Measurements from ENCODE around the gene SLC13A3. TPM values are rescaled to one million over a fixed set of nuclear protein-coding genes. Genes with fewer than 3 reads are reported as not detected.

Gene SLC13A3
- total and polyA plus RNA-seq, 4 donors: 1.1 to 2.4 (median 2.0) TPM

- Histone ChIP-seq H3K27me3 (ENCODE audit: control insufficient read depth in 3 of 3, insufficient read depth in 3 of 3, low read length in 2 of 3) (no peaks in the 10 kb centered on the region), H3K4me1 (ENCODE audit: control insufficient read depth in 5 of 5, insufficient read depth in 5 of 5, low read length in 5 of 5) (no peaks in the 10 kb centered on the region), H3K27ac (ENCODE audit: low read depth in 1 of 2, low read length in 1 of 2) (no peak overlapping the region), H3K36me3 (ENCODE audit: control insufficient read depth in 4 of 4, insufficient read depth in 4 of 4, low read length in 4 of 4) (no peaks in the 10 kb centered on the region), H3K4me3 (no peak overlapping the region), H3K9me3 (ENCODE audit: control insufficient read depth in 4 of 4, insufficient read depth in 3 of 4, low read length in 3 of 4) (no peaks in the 10 kb centered on the region), H3K9ac (ENCODE audit: insufficient read depth in 1 of 2, low read length in 2 of 2) (no peak overlapping the region)
- WGBS, 2 donors: 68 to 72% methylated on average over 3 of the region's 3 CpGs
- DNase-seq: no peak
- ATAC-seq (ENCODE audit: insufficient read depth, low FRiP score): no peak
- TF ChIP-seq CTCF (IDR thresholded peaks at IDR 0.05; ENCODE audit: control extremely low read depth, extremely low read depth): no peak
Observed at GRCh38 chr20:46554828-46555227, 96.4 kb downstream of the SLC13A3 start.

GRCh38 chr20:46553926-46554325 is 97.3 kb downstream of the SLC13A3 start:
- H3K9me3 ChIP-seq (ENCODE audit: control insufficient read depth in 4 of 4, insufficient read depth in 3 of 4, low read length in 3 of 4): no peaks in the 10 kb centered on the region
- no peak for ATAC-seq (ENCODE audit: insufficient read depth, low FRiP score)
- WGBS, 2 donors: 89 to 96% methylated on average over 3 of the region's 3 CpGs
- no peak for TF ChIP-seq CTCF (IDR thresholded peaks at IDR 0.05; ENCODE audit: control extremely low read depth, extremely low read depth)
- no peak overlapping the region for H3K4me3 ChIP-seq
- no peak overlapping the region for H3K9ac ChIP-seq (ENCODE audit: insufficient read depth in 1 of 2, low read length in 2 of 2)
- no peak overlapping the region for H3K27ac ChIP-seq (ENCODE audit: low read depth in 1 of 2, low read length in 1 of 2)
- no peaks in the 10 kb centered on the region for H3K27me3 ChIP-seq (ENCODE audit: control insufficient read depth in 3 of 3, insufficient read depth in 3 of 3, low read length in 2 of 3)
- H3K4me1 ChIP-seq (ENCODE audit: control insufficient read depth in 5 of 5, insufficient read depth in 5 of 5, low read length in 5 of 5): no peaks in the 10 kb centered on the region
- H3K36me3 ChIP-seq (ENCODE audit: control insufficient read depth in 4 of 4, insufficient read depth in 4 of 4, low read length in 4 of 4): no peaks in the 10 kb centered on the region
- no peak for DNase-seq

- H3K36me3 ChIP-seq (ENCODE audit: control insufficient read depth in 4 of 4, insufficient read depth in 4 of 4, low read length in 4 of 4): no peaks in the 10 kb centered on the region
- H3K4me3 ChIP-seq: no peak overlapping the region
- H3K9ac ChIP-seq (ENCODE audit: insufficient read depth in 1 of 2, low read length in 2 of 2): no peak overlapping the region
- no peak for TF ChIP-seq CTCF (IDR thresholded peaks at IDR 0.05; ENCODE audit: control extremely low read depth, extremely low read depth)
- H3K27me3 ChIP-seq (ENCODE audit: control insufficient read depth in 3 of 3, insufficient read depth in 3 of 3, low read length in 2 of 3): no peaks in the 10 kb centered on the region
- WGBS, 2 donors: 41 to 62% methylated on average over 4 of the region's 4 CpGs
- no peak overlapping the region for H3K27ac ChIP-seq (ENCODE audit: low read depth in 1 of 2, low read length in 1 of 2)
- DNase-seq (no peak), ATAC-seq (ENCODE audit: insufficient read depth, low FRiP score) (no peak)
- no peaks in the 10 kb centered on the region for H3K9me3 ChIP-seq (ENCODE audit: control insufficient read depth in 4 of 4, insufficient read depth in 3 of 4, low read length in 3 of 4)
- H3K4me1 ChIP-seq (ENCODE audit: control insufficient read depth in 5 of 5, insufficient read depth in 5 of 5, low read length in 5 of 5): no peaks in the 10 kb centered on the region
Observed at GRCh38 chr20:46552460-46553420, 98.5 kb downstream of the SLC13A3 start.
